ENCODE measurements around the gene RASGRF2. TPM values are rescaled to one million over a fixed set of nuclear protein-coding genes. Genes with fewer than 3 reads are reported as not detected.

Gene RASGRF2
- total and polyA plus RNA-seq, 2 of the 8 experiments (the other 6 are each of a cell fraction or from before 2014, with no cell fraction given): 2.6 to 29.5 TPM

DNA sequence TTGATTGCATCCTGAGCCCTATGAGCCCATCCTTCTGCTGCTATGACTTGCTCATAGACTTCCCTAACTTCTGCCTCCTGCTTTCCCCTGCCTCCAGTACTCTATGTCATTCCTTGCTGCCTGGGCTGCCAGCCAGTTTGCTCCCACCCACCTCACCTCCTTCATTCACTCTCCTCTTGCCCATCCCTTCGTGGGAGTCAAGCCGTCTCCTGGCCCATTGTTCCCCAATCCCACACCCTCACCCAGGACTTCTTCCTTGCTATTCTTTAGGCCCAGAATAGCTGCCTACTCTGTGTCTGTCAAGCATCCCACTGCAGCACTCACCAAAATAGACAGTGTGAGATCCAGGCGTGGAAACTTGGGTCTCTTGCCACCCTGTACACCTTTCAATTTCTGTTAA lies 131.0 kb downstream of the RASGRF2 start:
- no peak for DNase-seq (ENCODE audit: low read depth in 1 of 2, low spot score in 2 of 2)

More for the DNA sequence above, 131.0 kb downstream of the RASGRF2 start:
- Histone ChIP-seq H2BK20ac (ENCODE audit: low read length) (no peak overlapping the region), H3K23ac (ENCODE audit: insufficient read length) (no peak overlapping the region), H3K4me2 (ENCODE audit: insufficient read depth in 1 of 2, low read depth in 2 of 2, low read length in 2 of 2) (no peak overlapping the region), H4K20me1 (replicated peaks in 1 of 2; ENCODE audit: control insufficient read depth in 1 of 2, insufficient read depth in 2 of 2, low read length in 2 of 2) (no peaks in the 10 kb centered on the region), H3K79me2 (ENCODE audit: control insufficient read depth in 1 of 2, insufficient read depth in 2 of 2, low read length in 2 of 2) (no peaks in the 10 kb centered on the region), H2BK12ac (ENCODE audit: low read depth, low read length) (no peak overlapping the region), H3K4ac (replicated peaks; ENCODE audit: insufficient read length, low read depth, low read length) (no peak overlapping the region), H3K4me3 (ENCODE audit: extremely low read depth in 1 of 4, insufficient read depth in 2 of 4, low read depth in 3 of 4, low read length in 4 of 4) (no peak overlapping the region), H3K79me1 (ENCODE audit: low read depth, low read length) (no peaks in the 10 kb centered on the region), H4K91ac (replicated peaks; ENCODE audit: insufficient read length, low read length) (no peak overlapping the region), H3K23me2 (ENCODE audit: low read depth, low read length) (no peaks in the 10 kb centered on the region), H2BK15ac (ENCODE audit: low read length) (no peak overlapping the region), H3K36me3 (ENCODE audit: control insufficient read depth in 2 of 4, insufficient read depth in 4 of 4, low read length in 3 of 4) (no peaks in the 10 kb centered on the region; a peak in 1 of 8 replicates), H3K27ac (ENCODE audit: low read depth, low read length) (no peak overlapping the region), H2BK5ac (ENCODE audit: low read depth, low read length) (no peak overlapping the region), H3K9me3 (ENCODE audit: insufficient read depth in 2 of 2, low read depth in 1 of 2, low read length in 1 of 2) (no peaks in the 10 kb centered on the region), H3K9ac (replicated peaks in 1 of 4; ENCODE audit: extremely low read depth in 1 of 4, low read depth in 3 of 4, low read length in 3 of 4) (no peak overlapping the region), H2BK120ac (replicated peaks; ENCODE audit: low read depth, low read length) (no peak overlapping the region), H3K14ac (ENCODE audit: insufficient read length) (no peak overlapping the region), H3K4me1 (replicated peaks in 1 of 4; ENCODE audit: control insufficient read depth in 3 of 4, insufficient read depth in 4 of 4, low read length in 3 of 4) (no peaks in the 10 kb centered on the region), H3K18ac (ENCODE audit: extremely low read depth, low read length) (no peak overlapping the region), H4K8ac (ENCODE audit: extremely low read depth, insufficient read depth, low read length) (no peak overlapping the region), H3K56ac (replicated peaks; ENCODE audit: insufficient read length, low read depth, low read length) (no peak overlapping the region), H3K27me3 (replicated peaks in 1 of 4; ENCODE audit: control insufficient read depth in 3 of 4, extremely low read depth in 1 of 4, insufficient read depth in 3 of 4, low read length in 3 of 4) (no peaks in the 10 kb centered on the region), H4K5ac (ENCODE audit: insufficient read length, low read depth, low read length) (no peak overlapping the region), H2AK5ac (ENCODE audit: low read depth, low read length) (no peak overlapping the region), H2AFZ (ENCODE audit: low read length) (no peak overlapping the region)
- FAIRE-seq: no peak
- 94% methylated on average over 3 of the region's 3 CpGs; no CpG with 5 or more reads in 1 of the 2 experiments for WGBS, 2 experiments (ENCODE audit: extremely low coverage in 1 of 2, insufficient coverage in 1 of 2, insufficient read length in 1 of 2, insufficient replicate concordance in 2 of 2, low coverage in 1 of 2, low lambda C conversion rate in 2 of 2, missing lambda C conversion rate in 1 of 2)
- POLR2A ChIA-PET (ENCODE audit: partially characterized antibody): no interaction called here
- CTCF ChIA-PET (ENCODE audit: partially characterized antibody): interaction anchor here (0.6 to 1.6 kb wide), 5 partner anchors 9 to 421 kb away, joined by 3 to 4 read pairs (median 3); no protein-coding TSS in a partner anchor
- TF ChIP-seq RAD21 (IDR thresholded peaks at IDR 0.05 in 1 of 2, conservative IDR thresholded peaks at IDR 0.05 in 1 of 2; ENCODE audit: low read depth in 2 of 2, low read length in 2 of 2): no peak

Data from H1 (cell line).